D721Med (cell line): ENCODE results near the gene ZNF101.

Experiments used
- DNase-seq: peaks from one replicate; pipeline ENCODE4 v3.0.0; 2011; ENCODE audit warnings: low spot score; ENCODE audit not compliant: insufficient read length
- FAIRE-seq: peaks from 2 replicates; lab custom pipeline; 2011; peaks lifted over from hg19 to GRCh38; lab: Jason Lieb, UNC
- TF ChIP-seq, protein P1 (sequence below): IDR thresholded peaks from 2 replicates; pipeline ENCODE4 v1.5.1; 2012; ENCODE audit warnings: mild to moderate bottlenecking, control low read depth; ENCODE audit not compliant: insufficient read depth; ENCODE audit errors: missing control alignments

Gene ZNF101

DNA sequence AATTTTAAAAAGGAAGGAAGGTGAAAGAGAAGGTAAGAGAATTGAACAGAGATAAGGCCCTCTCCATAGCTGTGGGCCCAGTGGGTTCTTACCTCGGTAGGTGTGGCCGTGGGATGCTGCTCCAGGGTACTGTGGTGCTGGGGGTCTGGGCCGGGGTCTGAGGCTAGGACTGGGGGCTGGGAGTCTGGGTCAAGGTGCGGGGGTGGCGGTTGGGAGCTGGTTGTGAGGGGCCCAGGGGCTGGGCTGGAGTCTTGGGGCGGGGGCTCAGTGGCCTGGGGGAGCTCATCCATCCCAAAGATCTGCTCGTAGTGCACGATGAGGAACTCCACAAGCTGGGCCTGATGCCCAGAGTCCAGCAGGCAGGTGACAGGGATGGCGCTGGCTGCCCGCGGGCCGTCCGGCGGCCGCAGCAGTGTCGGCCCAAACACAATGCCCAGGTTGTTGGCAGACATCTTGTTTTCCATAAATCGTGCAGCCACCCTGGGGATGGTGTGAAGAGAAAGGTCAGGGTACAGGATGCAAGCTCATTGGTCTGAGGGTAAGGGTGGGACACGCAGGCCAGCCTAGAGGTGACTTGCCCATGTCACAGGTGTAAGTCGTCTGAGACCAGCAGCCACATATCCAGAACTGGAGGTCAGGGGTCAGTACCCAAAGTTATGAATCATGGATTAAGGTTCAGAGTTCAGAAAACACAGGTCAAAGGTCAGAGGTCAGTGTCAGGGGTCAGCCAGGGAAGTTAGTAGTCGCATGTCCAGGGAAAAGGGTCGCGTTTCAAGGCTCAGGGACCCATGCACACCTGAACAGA is 34.7 kb upstream of the ZNF101 start:
- TF ChIP-seq, protein P1, sequence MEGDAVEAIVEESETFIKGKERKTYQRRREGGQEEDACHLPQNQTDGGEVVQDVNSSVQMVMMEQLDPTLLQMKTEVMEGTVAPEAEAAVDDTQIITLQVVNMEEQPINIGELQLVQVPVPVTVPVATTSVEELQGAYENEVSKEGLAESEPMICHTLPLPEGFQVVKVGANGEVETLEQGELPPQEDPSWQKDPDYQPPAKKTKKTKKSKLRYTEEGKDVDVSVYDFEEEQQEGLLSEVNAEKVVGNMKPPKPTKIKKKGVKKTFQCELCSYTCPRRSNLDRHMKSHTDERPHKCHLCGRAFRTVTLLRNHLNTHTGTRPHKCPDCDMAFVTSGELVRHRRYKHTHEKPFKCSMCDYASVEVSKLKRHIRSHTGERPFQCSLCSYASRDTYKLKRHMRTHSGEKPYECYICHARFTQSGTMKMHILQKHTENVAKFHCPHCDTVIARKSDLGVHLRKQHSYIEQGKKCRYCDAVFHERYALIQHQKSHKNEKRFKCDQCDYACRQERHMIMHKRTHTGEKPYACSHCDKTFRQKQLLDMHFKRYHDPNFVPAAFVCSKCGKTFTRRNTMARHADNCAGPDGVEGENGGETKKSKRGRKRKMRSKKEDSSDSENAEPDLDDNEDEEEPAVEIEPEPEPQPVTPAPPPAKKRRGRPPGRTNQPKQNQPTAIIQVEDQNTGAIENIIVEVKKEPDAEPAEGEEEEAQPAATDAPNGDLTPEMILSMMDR = no peak
- FAIRE-seq (no peak), DNase-seq (no peak)

DNA sequence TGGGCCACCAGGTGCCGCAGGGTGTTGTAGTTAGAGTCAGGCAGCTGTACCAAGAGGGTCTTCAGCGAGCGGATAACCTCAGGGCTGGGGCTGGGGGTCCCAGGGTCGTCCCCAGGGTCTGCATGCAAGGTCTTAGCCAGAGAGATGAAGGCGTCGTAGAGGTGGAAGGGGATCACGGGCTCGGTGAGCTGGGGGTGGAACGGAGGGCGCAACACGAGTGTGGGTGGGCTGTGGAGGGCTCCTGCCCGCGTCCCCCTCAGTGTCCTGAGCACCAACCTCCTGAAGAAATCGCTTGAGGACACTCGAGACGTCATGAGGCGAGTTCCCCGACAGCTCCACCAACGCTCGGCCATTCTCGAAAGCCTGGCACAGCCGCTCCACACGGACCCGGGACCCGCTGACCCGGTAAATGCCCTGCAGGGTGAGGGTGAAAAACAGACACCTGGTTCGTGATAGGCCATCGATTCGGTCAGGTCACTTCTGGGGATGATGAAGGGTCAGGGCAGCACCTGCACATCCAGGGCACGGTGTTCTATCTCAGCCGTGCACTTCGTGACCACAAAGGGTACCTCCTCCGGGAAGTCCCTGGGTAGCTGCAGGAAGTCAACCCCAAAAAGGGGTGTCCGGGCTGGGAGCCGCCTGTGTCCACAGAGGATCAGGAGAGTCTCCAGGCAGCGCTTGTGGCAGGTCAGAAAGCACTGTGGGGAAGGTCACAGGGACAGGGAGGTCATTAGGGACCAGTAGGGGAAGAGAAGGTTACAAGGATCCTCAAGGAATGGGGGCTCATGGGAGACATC is 33.9 kb upstream of the ZNF101 start:
- DNase-seq = no peak
- FAIRE-seq = no peak
- TF ChIP-seq, protein P1 = no peak

DNA sequence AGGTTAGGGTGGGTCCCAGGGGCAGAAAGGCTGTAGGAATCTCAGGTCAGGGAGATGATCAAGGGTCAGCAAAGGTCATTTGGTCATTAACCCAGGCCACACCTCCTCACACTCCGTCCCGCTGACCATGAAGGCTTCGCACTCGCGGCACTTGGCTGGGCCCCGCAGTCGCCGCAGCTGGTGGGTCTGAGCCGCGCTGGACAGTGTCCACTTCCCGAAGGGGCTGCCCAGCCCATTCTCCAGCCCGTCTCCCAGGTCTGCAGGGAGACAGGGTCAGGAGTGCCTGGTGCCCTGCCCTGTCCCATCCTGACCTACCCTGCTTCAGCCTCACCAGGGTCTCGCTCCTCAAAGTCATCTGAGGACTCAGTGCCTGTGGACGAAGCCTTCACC is 33.3 kb upstream of the ZNF101 start:
- TF ChIP-seq, protein P1 = no peak
- no peak for DNase-seq
- no peak for FAIRE-seq

DNA sequence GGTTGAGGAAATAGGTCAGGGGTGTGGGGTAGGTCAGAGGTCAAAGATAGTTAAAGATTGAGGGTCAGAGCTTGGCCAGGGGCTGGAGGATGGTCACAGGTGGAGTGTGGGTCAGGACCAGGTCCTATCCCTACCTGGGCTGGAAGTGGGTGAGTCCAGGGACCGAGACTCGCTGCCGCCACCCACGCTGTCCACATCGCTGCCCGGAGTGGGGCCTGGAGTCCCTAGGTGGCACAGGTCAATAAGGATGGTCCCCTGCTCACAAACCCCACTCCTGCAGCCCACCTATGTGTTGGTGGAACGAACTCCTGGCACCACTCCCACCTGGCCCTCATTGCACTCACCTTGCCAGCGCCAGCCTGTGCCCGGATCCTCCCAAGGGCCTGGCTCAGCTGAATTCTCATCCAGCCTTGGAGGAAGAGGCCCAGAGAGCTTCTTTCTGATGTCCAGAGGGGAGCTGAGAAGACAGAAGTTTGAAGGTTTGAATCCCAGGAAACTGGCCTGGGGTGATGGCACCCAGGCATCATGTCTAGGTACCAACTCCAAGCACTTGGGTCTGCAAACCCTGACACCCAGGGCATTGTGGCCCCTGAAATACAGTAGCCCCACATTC is 32.0 kb upstream of the ZNF101 start:
- TF ChIP-seq, protein P1 = no peak
- DNase-seq = no peak
- FAIRE-seq = no peak

DNA sequence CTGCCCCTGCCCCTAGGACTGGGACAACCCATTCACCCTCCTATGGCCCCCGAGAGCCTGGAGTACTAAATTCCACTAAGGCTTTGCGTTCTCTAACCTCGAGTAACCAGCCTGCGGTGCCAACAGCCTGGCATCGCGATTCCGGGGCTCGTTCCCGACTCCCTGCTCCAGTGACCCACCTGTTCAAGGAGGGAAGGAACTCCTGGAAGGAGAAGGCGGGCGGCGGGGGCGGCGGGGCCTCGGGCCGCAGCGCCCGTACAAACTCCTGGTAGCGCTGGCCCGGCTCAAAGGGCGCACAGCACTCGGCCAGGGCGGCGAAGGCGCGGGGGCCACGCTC is 31.5 kb upstream of the ZNF101 start:
- FAIRE-seq (no peak), DNase-seq (no peak)
- TF ChIP-seq, protein P1 = no peak

DNA sequence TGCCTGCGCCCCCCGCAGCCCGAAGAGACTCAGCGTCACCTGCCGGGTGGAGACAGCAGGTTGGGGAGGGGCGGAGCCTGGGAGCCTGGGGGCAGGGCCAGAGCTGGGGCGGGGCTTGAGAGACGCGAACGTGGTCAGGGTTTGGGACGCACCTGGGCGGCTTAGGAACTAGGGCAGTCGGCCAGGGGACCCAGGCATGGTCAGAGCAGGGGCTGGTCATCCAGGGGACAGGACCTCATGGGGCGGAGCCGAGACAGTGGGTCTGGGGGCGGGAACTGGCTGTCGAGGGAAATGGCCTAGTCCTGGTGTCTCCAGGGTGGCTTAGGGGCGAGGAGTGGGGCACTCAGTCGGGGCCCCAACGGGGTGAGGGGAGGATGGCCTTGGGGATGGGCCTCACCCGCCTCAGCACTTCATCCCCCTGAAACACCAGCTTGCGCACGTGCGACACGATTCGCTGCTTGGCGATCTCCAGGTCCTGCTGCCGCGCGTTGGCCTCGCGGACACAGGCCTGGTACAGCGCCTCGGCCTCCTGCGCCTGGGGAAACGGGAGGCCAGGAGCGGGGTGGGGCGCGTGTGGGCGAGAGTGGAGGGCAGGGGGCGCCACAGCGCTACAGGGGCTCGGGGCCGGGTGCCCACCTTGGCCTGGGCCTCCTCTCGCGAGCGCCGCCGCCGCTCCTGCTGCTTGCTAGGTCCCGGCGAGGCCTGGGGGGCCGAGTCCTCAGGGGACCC is 31.0 kb upstream of the ZNF101 start:
- TF ChIP-seq, protein P1 = no peak
- DNase-seq (no peak), FAIRE-seq (no peak)
